GM23248 (cell line): ENCODE measurements around the gene C15orf61. TPM values are rescaled to one million over a fixed set of nuclear protein-coding genes. Genes with fewer than 3 reads are reported as not detected.
A peak's percentile ranks its signal among the peaks of the same experiment; 100 is the strongest.

Experiments used
- DNase-seq: peaks from one replicate; pipeline ENCODE4 v3.0.0-alpha.2; 2015
- H2AFZ ChIP-seq: fragments of 200-600 bp; sonication (generic); 2 replicates; pipeline ENCODE4 v1.6.1; 2016; ENCODE audit warnings: antibody characterized with exemption
- H3F3A ChIP-seq: fragments of 200-600 bp; sonication (generic); 2 replicates; pipeline ENCODE4 v1.6.1; 2016; ENCODE audit warnings: mild to moderate bottlenecking, antibody characterized with exemption, mixed run types; ENCODE audit not compliant: insufficient read depth
- H3K27ac ChIP-seq: fragments of 200-600 bp; sonication (generic); 2 replicates; pipeline ENCODE4 v1.5.1; 2016; ENCODE audit warnings: mild to moderate bottlenecking
- H3K27me3 ChIP-seq: fragments of 200-600 bp; sonication (generic); replicated peaks from 2 replicates; pipeline ENCODE4 v1.6.1; 2016; ENCODE audit warnings: mild to moderate bottlenecking; ENCODE audit not compliant: insufficient read depth
- H3K36me3 ChIP-seq: fragments of 200-600 bp; sonication (generic); 2 replicates; pipeline ENCODE4 v1.6.1; 2016; ENCODE audit warnings: low read depth, mild to moderate bottlenecking
- H3K4me1 ChIP-seq: fragments of 200-600 bp; sonication (generic); 2 replicates; pipeline ENCODE4 v1.6.1; 2016; ENCODE audit warnings: mild to moderate bottlenecking; ENCODE audit not compliant: insufficient read depth
- H3K4me2 ChIP-seq: fragments of 200-600 bp; sonication (generic); one replicate; pipeline ENCODE4 v1.6.1; 2016; ENCODE audit warnings: mild to moderate bottlenecking; ENCODE audit not compliant: unreplicated experiment
- H3K4me3 ChIP-seq: fragments of 200-600 bp; sonication (generic); 2 replicates; pipeline ENCODE4 v1.5.1; 2016; ENCODE audit warnings: mild to moderate bottlenecking
- H3K79me2 ChIP-seq: fragments of 200-600 bp; sonication (generic); 2 replicates; pipeline ENCODE4 v1.6.1; 2016; ENCODE audit warnings: mild to moderate bottlenecking; ENCODE audit not compliant: insufficient read depth
- H3K9ac ChIP-seq: fragments of 200-600 bp; sonication (generic); 2 replicates; pipeline ENCODE4 v1.6.1; 2016; ENCODE audit warnings: mild to moderate bottlenecking
- H3K9me2 ChIP-seq: fragments of 200-600 bp; sonication (generic); 2 replicates; pipeline ENCODE4 v1.6.1; 2016; ENCODE audit warnings: mixed run types, mild to moderate bottlenecking, moderate library complexity; ENCODE audit not compliant: insufficient read depth
- H3K9me3 ChIP-seq: fragments of 200-600 bp; sonication (generic); one replicate; pipeline ENCODE4 v1.6.1; 2017; ENCODE audit warnings: low read depth
- H4K20me1 ChIP-seq: fragments of 200-600 bp; sonication (generic); 2 replicates; pipeline ENCODE4 v1.6.0; 2016; ENCODE audit not compliant: insufficient read depth
- EZH2 ChIP-seq: fragments of 200-600 bp; sonication (generic); IDR thresholded peaks from 2 replicates; pipeline ENCODE4 v1.6.1; 2018; ENCODE audit warnings: antibody characterized with exemption, mild to moderate bottlenecking; ENCODE audit not compliant: insufficient read depth, poor library complexity, severe bottlenecking
- EZH2phosphoT487 ChIP-seq: fragments of 200-600 bp; sonication (generic); IDR thresholded peaks from 2 replicates; pipeline ENCODE4 v1.6.1; 2018; ENCODE audit warnings: antibody characterized with exemption, moderate library complexity, mild to moderate bottlenecking, low read depth; ENCODE audit not compliant: insufficient read depth
- WGBS, 2 experiments: methylation state at CpG; one replicate each; pipeline ENCODE4 v1.1.6; 2015 to 2017; ENCODE audit warnings: low lambda C conversion rate in 2 of 2, low coverage in 1 of 2; ENCODE audit errors: missing lambda C conversion rate in 2 of 2; 5-methylcytosine and 5-hydroxymethylcytosine counted together
- in situ Hi-C: fragments of 300-500 bp; cut with MboI; formaldehyde crosslinking; loops from 2 replicates; pipeline ENCODE4 v1.15.0; 2020
- polyA plus RNA-seq: library from polyadenylated mRNA; unstranded; fragments of >200 nt; fragmentation: Nextera tagmentation; extraction: Ambion mirVana; gene quantifications from 2 replicates; pipeline ENCODE4 v1.2.1, GENCODE V29; 2016
- total RNA-seq: library from RNA; depleted of rRNA; stranded (reverse); fragments of >200 nt; shearing (Covaris generic); gene quantifications from 2 replicates; pipeline ENCODE4 v1.2.3, GENCODE V29; 2014

The C15orf61 gene
- total and polyA plus RNA-seq, 2 experiments from 2014 or later: 3.7 to 10.5 TPM

- peak overlapping the region; percentile 56 for H3K4me3 ChIP-seq
- peak; percentile 79 for DNase-seq
- 0 to 3% methylated on average over 1 of the region's 1 CpG for WGBS, 2 experiments
- H4K20me1 ChIP-seq: no peaks in the 10 kb centered on the region
- H3K36me3 ChIP-seq: no peaks in the 10 kb centered on the region
- H2AFZ ChIP-seq: peak overlapping the region; percentile 66; the same call in 1 of the 2 replicates
- in situ Hi-C loops: no loop called here
- H3K9ac ChIP-seq: peak overlapping the region; percentile 53
- no peaks in the 10 kb centered on the region for H3K9me3 ChIP-seq
- no peaks in the 10 kb centered on the region for H3K9me2 ChIP-seq
- H3F3A ChIP-seq: peaks cover 27% of the 10 kb centered on the region
- H3K27ac ChIP-seq: peak overlapping the region; percentile 77
- TF ChIP-seq EZH2phosphoT487: no peak
- TF ChIP-seq EZH2: no peak
- peak overlapping the region; percentile 61 for H3K4me2 ChIP-seq
- H3K79me2 ChIP-seq: no peaks in the 10 kb centered on the region
- peaks cover 25% of the 10 kb centered on the region for H3K4me1 ChIP-seq
- H3K27me3 ChIP-seq: no peaks in the 10 kb centered on the region
Observed at GRCh38 chr15:67480741-67481140, 40.2 kb upstream of the C15orf61 start.

GRCh38 chr15:67481680-67482079 lies 39.3 kb upstream of the C15orf61 start:
- no peak overlapping the region for H2AFZ ChIP-seq
- no peaks in the 10 kb centered on the region for H3K9me3 ChIP-seq
- no peaks in the 10 kb centered on the region for H3K27me3 ChIP-seq
- in situ Hi-C loops: no loop called here
- H3K4me3 ChIP-seq: no peak overlapping the region
- no peak overlapping the region for H3K9ac ChIP-seq
- no peak overlapping the region for H3K27ac ChIP-seq
- H3K79me2 ChIP-seq: no peaks in the 10 kb centered on the region
- TF ChIP-seq EZH2phosphoT487 (no peak), EZH2 (no peak)
- no peaks in the 10 kb centered on the region for H3K9me2 ChIP-seq
- peaks cover 27% of the 10 kb centered on the region for H3F3A ChIP-seq
- WGBS, 2 experiments: 97 to 100% methylated on average over 2 of the region's 2 CpGs
- no peaks in the 10 kb centered on the region for H3K36me3 ChIP-seq
- no peak for DNase-seq
- H4K20me1 ChIP-seq: no peaks in the 10 kb centered on the region
- H3K4me2 ChIP-seq: no peak overlapping the region
- peaks cover 25% of the 10 kb centered on the region for H3K4me1 ChIP-seq

- Histone ChIP-seq H3K36me3 (no peaks in the 10 kb centered on the region), H3K9me3 (no peaks in the 10 kb centered on the region), H3K9me2 (no peaks in the 10 kb centered on the region), H2AFZ (no peak overlapping the region), H3F3A (no peaks in the 10 kb centered on the region), H3K27me3 (no peaks in the 10 kb centered on the region), H3K9ac (no peak overlapping the region), H4K20me1 (no peaks in the 10 kb centered on the region), H3K79me2 (no peaks in the 10 kb centered on the region), H3K4me3 (no peak overlapping the region), H3K4me1 (no peaks in the 10 kb centered on the region), H3K27ac (no peak overlapping the region), H3K4me2 (no peak overlapping the region)
- no peak for TF ChIP-seq EZH2
- no peak for TF ChIP-seq EZH2phosphoT487
- in situ Hi-C loops: no loop called here
- no peak for DNase-seq
- WGBS, 2 experiments: 85 to 100% methylated on average over 1 of the region's 1 CpG
Observed at GRCh38 chr15:67495585-67495984, 25.3 kb upstream of the C15orf61 start.

GRCh38 chr15:67501177-67501835 lies 19.6 kb upstream of the C15orf61 start:
- Histone ChIP-seq H3K9me3 (no peaks in the 10 kb centered on the region), H3K4me1 (peaks cover 31% of the 10 kb centered on the region), H3K79me2 (no peaks in the 10 kb centered on the region), H3K27ac (no peak overlapping the region), H3K27me3 (no peaks in the 10 kb centered on the region), H4K20me1 (no peaks in the 10 kb centered on the region), H3K36me3 (no peaks in the 10 kb centered on the region), H3F3A (peaks cover 20% of the 10 kb centered on the region), H3K9me2 (no peaks in the 10 kb centered on the region), H3K4me3 (no peak overlapping the region), H2AFZ (peak overlapping the region; percentile 81), H3K9ac (no peak overlapping the region), H3K4me2 (peak overlapping the region; percentile 9)
- TF ChIP-seq EZH2 (no peak), EZH2phosphoT487 (no peak)
- WGBS, 2 experiments: 6 to 7% methylated on average over 2 of the region's 2 CpGs
- in situ Hi-C loops: loop anchor here (10.0 kb wide), 1 partner anchor 333 kb away; no protein-coding TSS in a partner anchor
- peak; percentile 61 for DNase-seq
